Kasumi-1 (cell line): ENCODE measurements around the gene CENPN.

Experiments
- DNase-seq, 2 experiments: peaks; one replicate each; lab custom pipeline; 2025; lab: John Stamatoyannopoulos, UW

The CENPN gene

GRCh38 chr16:80991792-80992430 lies 15.1 kb upstream of the CENPN start:
- DNase-seq = no peak

GRCh38 chr16:80992676-80993293 lies 14.2 kb upstream of the CENPN start:
- DNase-seq = no peak

- no peak for DNase-seq
Measured at GRCh38 chr16:80993307-80993706, 13.7 kb upstream of the CENPN start.

- DNase-seq = no peak
Measured at GRCh38 chr16:80993834-80994233, 13.2 kb upstream of the CENPN start.

- no peak for DNase-seq
Measured at GRCh38 chr16:80994451-80994850, 12.6 kb upstream of the CENPN start.

- no peak for DNase-seq
Measured at GRCh38 chr16:80996688-80997138, 10.3 kb upstream of the CENPN start.

GRCh38 chr16:80997139-80997798 lies 9.7 kb upstream of the CENPN start:
- DNase-seq = no peak

GRCh38 chr16:80997964-80998620 lies 8.9 kb upstream of the CENPN start:
- no peak for DNase-seq

GRCh38 chr16:81000873-81001272 lies 6.1 kb upstream of the CENPN start:
- no peak for DNase-seq

- no peak for DNase-seq
Measured at GRCh38 chr16:81001330-81001729, 5.7 kb upstream of the CENPN start.

- DNase-seq = no peak
Measured at GRCh38 chr16:81003064-81003463, 4.0 kb upstream of the CENPN start.

- DNase-seq = no peak
Measured at GRCh38 chr16:81003610-81004460, 3.2 kb upstream of the CENPN start.

GRCh38 chr16:81004646-81005353 lies 2.2 kb upstream of the CENPN start:
- DNase-seq = peak; percentile 76 to 85

- peak; percentile 18 to 39 for DNase-seq
Measured at GRCh38 chr16:81005610-81006161, 1.3 kb upstream of the CENPN start.

- peak; percentile 36 to 51 for DNase-seq
Measured at GRCh38 chr16:81006211-81006812, 702 bp upstream of the CENPN start.

- no peak for DNase-seq
Measured at GRCh38 chr16:81008505-81008789, 1.4 kb downstream of the CENPN start.

- DNase-seq = no peak
Measured at GRCh38 chr16:81012974-81013373, 6.0 kb downstream of the CENPN start.

GRCh38 chr16:81014672-81015071 lies 7.7 kb downstream of the CENPN start:
- DNase-seq = no peak

- DNase-seq = no peak
Measured at GRCh38 chr16:81018496-81018895, 11.5 kb downstream of the CENPN start.

GRCh38 chr16:81026429-81026828 lies 19.4 kb downstream of the CENPN start:
- no peak for DNase-seq
